Activated CD4-positive, alpha-beta T cell treated with anti-CD3 and anti-CD28 coated beads for 24 hours (primary cell): ENCODE data around the gene TMEM31.
A peak's percentile ranks its signal among the peaks of the same experiment; 100 is the strongest.

Source experiments
- DNase-seq, 2 donors: peaks; one replicate each; pipeline ENCODE4 v3.0.0-alpha.2; 2020; ENCODE audit warnings: low read depth in 2 of 2

Gene TMEM31

GRCh38 chrX:103710609-103711008, at the start of gene TMEM31:
Gene TMEM31, plus strand, starts transcription at chrX:103710909. Its CDS starts 1,350 bp downstream, at chrX:103712259.
- no peak for DNase-seq

- no peak for DNase-seq
Measured at GRCh38 chrX:103663981-103664762, 46.5 kb upstream of the TMEM31 start.

- DNase-seq: no peak
Measured at GRCh38 chrX:103666202-103667107, 44.3 kb upstream of the TMEM31 start.

GRCh38 chrX:103669745-103670144, 41.0 kb upstream of the TMEM31 start:
- no peak for DNase-seq

GRCh38 chrX:103674531-103675454, 35.9 kb upstream of the TMEM31 start:
- DNase-seq: no peak

- DNase-seq: no peak
Measured at GRCh38 chrX:103678199-103678993, 32.3 kb upstream of the TMEM31 start.

- DNase-seq: no peak
Measured at GRCh38 chrX:103681443-103681842, 29.3 kb upstream of the TMEM31 start.

- DNase-seq: no peak
Measured at GRCh38 chrX:103685396-103685795, 25.3 kb upstream of the TMEM31 start.

GRCh38 chrX:103686199-103687072, 24.3 kb upstream of the TMEM31 start, which contains the start of gene MORF4L2:
Gene MORF4L2, minus strand, starts transcription at chrX:103686699. Its CDS starts 9,672 bp downstream, at chrX:103677027.
- DNase-seq: peak; percentile 60 to 64

GRCh38 chrX:103687073-103687695, 23.5 kb upstream of the TMEM31 start:
- peak; percentile 69 to 77 for DNase-seq

- DNase-seq: peak; percentile 19 to 21
Measured at GRCh38 chrX:103687696-103688201, 23.0 kb upstream of the TMEM31 start.

- no peak for DNase-seq
Measured at GRCh38 chrX:103688946-103689345, 21.8 kb upstream of the TMEM31 start.

GRCh38 chrX:103691059-103691458, 19.6 kb upstream of the TMEM31 start:
- no peak for DNase-seq

GRCh38 chrX:103697687-103698086, 13.0 kb upstream of the TMEM31 start:
- DNase-seq: no peak

GRCh38 chrX:103699243-103699642, 11.5 kb upstream of the TMEM31 start:
- DNase-seq: no peak

GRCh38 chrX:103704863-103705262, 5.8 kb upstream of the TMEM31 start:
- no peak for DNase-seq

- DNase-seq: no peak
Measured at GRCh38 chrX:103716962-103717361, 6.3 kb downstream of the TMEM31 start.

GRCh38 chrX:103718120-103718519, 7.4 kb downstream of the TMEM31 start:
- no peak for DNase-seq

- DNase-seq: no peak
Measured at GRCh38 chrX:103722505-103722904, 11.8 kb downstream of the TMEM31 start.
